Kidney tubule cell (primary cell): ENCODE measurements around the gene TNFRSF12A.
A peak's percentile ranks its signal among the peaks of the same experiment; 100 is the strongest.
"Not testable (repeated sequence)": the region's sequence is repeated elsewhere in the genome, so short reads cannot be mapped to it uniquely, and the experiment has no call there.

Source experiments
- DNase-seq: peaks from one replicate; pipeline ENCODE4 v3.0.0-alpha.2; 2018; ENCODE audit warnings: low spot score

TNFRSF12A gene

GRCh38 chr16:3065742-3066439 lies 45.7 kb downstream of the TNFRSF12A start:
- DNase-seq = no peak

- no peak for DNase-seq
These were observed 46.2 kb downstream of the TNFRSF12A start for GRCh38 chr16:3066440-3066748.

GRCh38 chr16:3068487-3068886 lies 48.3 kb downstream of the TNFRSF12A start:
- no peak for DNase-seq

- DNase-seq = not testable (repeated sequence)
These were observed 49.0 kb downstream of the TNFRSF12A start for GRCh38 chr16:3069146-3069545.

GRCh38 chr16:3070608-3071111 lies 50.5 kb downstream of the TNFRSF12A start:
- peak; percentile 35 for DNase-seq

- peak; percentile 61 for DNase-seq
These were observed 51.5 kb downstream of the TNFRSF12A start for GRCh38 chr16:3071655-3072054.
